ENCODE data around the gene TMPRSS7.
A peak's percentile ranks its signal among the peaks of the same experiment; 100 is the strongest.

The TMPRSS7 gene

GRCh38 chr3:112104774-112105173 lies 70.2 kb downstream of the TMPRSS7 start:
- H3K9me3 Mint-ChIP-seq: no peaks in the 10 kb centered on the region
- no peak for TF ChIP-seq CTCF (IDR thresholded peaks at IDR 0.05; ENCODE audit: unreplicated experiment in 3 of 3)
- H3K4me1 Mint-ChIP-seq: no peaks in the 10 kb centered on the region
- no peaks in the 10 kb centered on the region for H3K27me3 Mint-ChIP-seq (ENCODE audit: low read depth)
- H3K4me3 Mint-ChIP-seq: no peak overlapping the region
- H3K36me3 Mint-ChIP-seq (ENCODE audit: low read depth): peaks cover 4% of the 10 kb centered on the region
- H3K27ac Mint-ChIP-seq: no peak overlapping the region

- no peaks in the 10 kb centered on the region for H3K9me3 Mint-ChIP-seq
- no peaks in the 10 kb centered on the region for H3K27me3 Mint-ChIP-seq (ENCODE audit: low read depth)
- H3K27ac Mint-ChIP-seq: peak overlapping the region in 1 of 3 experiments; percentile 24
These were observed 74.8 kb downstream of the TMPRSS7 start for GRCh38 chr3:112109322-112109721.

GRCh38 chr3:112111785-112112402 lies 77.4 kb downstream of the TMPRSS7 start:
- peak; percentile 65 to 79 (median 70) for TF ChIP-seq CTCF (IDR thresholded peaks at IDR 0.05; ENCODE audit: unreplicated experiment in 3 of 3)

More at GRCh38 chr3:112109322-112109721, 74.8 kb downstream of the TMPRSS7 start:
- TF ChIP-seq CTCF (IDR thresholded peaks at IDR 0.05; ENCODE audit: unreplicated experiment in 3 of 3): no peak
- Mint-ChIP-seq H3K36me3 (ENCODE audit: low read depth) (no peaks in the 10 kb centered on the region), H3K4me1 (peaks cover 7% of the 10 kb centered on the region), H3K4me3 (no peak overlapping the region)

GRCh38 chr3:112114576-112115160 lies 80.1 kb downstream of the TMPRSS7 start:
- peaks cover 15% of the 10 kb centered on the region for H3K36me3 Mint-ChIP-seq (ENCODE audit: low read depth)
- peak overlapping the region; percentile 67 to 77 (median 75) for H3K27ac Mint-ChIP-seq
- peaks cover 1% of the 10 kb centered on the region for H3K27me3 Mint-ChIP-seq (ENCODE audit: low read depth)
- H3K9me3 Mint-ChIP-seq: no peaks in the 10 kb centered on the region
- peaks cover 37% of the 10 kb centered on the region for H3K4me1 Mint-ChIP-seq
- no peak for TF ChIP-seq CTCF (IDR thresholded peaks at IDR 0.05; ENCODE audit: unreplicated experiment in 3 of 3)
- peak overlapping the region in 2 of 3 experiments; percentile 5 to 10 for H3K4me3 Mint-ChIP-seq

More at GRCh38 chr3:112111785-112112402, 77.4 kb downstream of the TMPRSS7 start:
- Mint-ChIP-seq H3K4me1 (peaks cover 28% of the 10 kb centered on the region), H3K36me3 (ENCODE audit: low read depth) (peaks cover 2% of the 10 kb centered on the region), H3K27me3 (ENCODE audit: low read depth) (no peaks in the 10 kb centered on the region), H3K9me3 (no peaks in the 10 kb centered on the region), H3K27ac (peak overlapping the region in 1 of 3 experiments; percentile 33), H3K4me3 (no peak overlapping the region)

- peak overlapping the region; percentile 67 to 77 (median 75) for H3K27ac Mint-ChIP-seq
- H3K9me3 Mint-ChIP-seq: no peaks in the 10 kb centered on the region
- H3K4me3 Mint-ChIP-seq: peak overlapping the region in 2 of 3 experiments; percentile 5 to 10
- TF ChIP-seq CTCF (IDR thresholded peaks at IDR 0.05; ENCODE audit: unreplicated experiment in 3 of 3): no peak
- H3K4me1 Mint-ChIP-seq: peaks cover 43% of the 10 kb centered on the region
- H3K36me3 Mint-ChIP-seq (ENCODE audit: low read depth): peaks cover 17% of the 10 kb centered on the region
- H3K27me3 Mint-ChIP-seq (ENCODE audit: low read depth): peaks cover 3% of the 10 kb centered on the region
These were observed 80.7 kb downstream of the TMPRSS7 start for GRCh38 chr3:112115161-112115739.
